Vagina (tissue), 2 donors: Measurements from ENCODE around the gene HNRNPK. TPM values are rescaled to one million over a fixed set of nuclear protein-coding genes. Genes with fewer than 3 reads are reported as not detected.

ENCODE experiments used
- DNase-seq, 2 donors: peaks; one replicate each; pipeline ENCODE4 v3.0.0-alpha.2; 2017; ENCODE audit errors: extremely low spot score in 2 of 2
- H3K27ac ChIP-seq: fragments of 200-600 bp; sonication (generic); one replicate; pipeline ENCODE4 v1.5.1; 2019
- H3K27me3 ChIP-seq: fragments of 200-600 bp; sonication (generic); one replicate; pipeline ENCODE4 v1.5.1; 2019
- H3K36me3 ChIP-seq, 2 donors: fragments of 200-600 bp; sonication (generic); one replicate each; pipeline ENCODE4 v1.5.1; 2017 to 2019
- H3K4me1 ChIP-seq: fragments of 200-600 bp; sonication (generic); one replicate; pipeline ENCODE4 v1.5.1; 2019
- H3K4me3 ChIP-seq, 2 donors: fragments of 200-600 bp; sonication (generic); 1 replicate in 1 of 2; 2 replicates in 1 of 2; pipeline ENCODE4 v1.5.1; 2016 to 2019
- H3K9me3 ChIP-seq: fragments of 200-600 bp; sonication (generic); one replicate; pipeline ENCODE4 v1.5.1; 2019
- CTCF ChIP-seq, 3 experiments: fragments of 450-650 bp in 2 of 3; fragments of 200-600 bp in 1 of 3; sonication (generic) in 1 of 3; IDR thresholded peaks; one replicate each; pipeline ENCODE4 v1.5.1; 2017 to 2019; ENCODE audit warnings: antibody characterized with exemption in 3 of 3, mild to moderate bottlenecking in 2 of 3, moderate library complexity in 2 of 3
- POLR2A ChIP-seq, 2 donors: fragments of 450-650 bp; IDR thresholded peaks; one replicate each; pipeline ENCODE4 v1.6.1; 2017; ENCODE audit warnings: antibody characterized with exemption in 2 of 2, mild to moderate bottlenecking in 2 of 2, moderate library complexity in 2 of 2
- POLR2AphosphoS5 ChIP-seq, 2 donors: sonication (generic); formaldehyde crosslinking; IDR thresholded peaks; one replicate each; pipeline ENCODE4 v1.9.0; 2017; ENCODE audit warnings: antibody characterized with exemption in 2 of 2, mild to moderate bottlenecking in 2 of 2, low read depth in 1 of 2; ENCODE audit not compliant: insufficient read depth in 1 of 2
- intact Hi-C: fragments of 100-400 bp; cut with DNase I; formaldehyde crosslinking; loops from one replicate; pipeline ENCODE4 v1.15.1; 2023
- microRNA-seq: library from miRNA; unstranded; fragments of <30 nt; microRNA quantifications from one replicate; pipeline ENCODE4, GENCODE V29; 2017; ENCODE audit warnings: borderline number of aligned reads, borderline replicate concordance
- small RNA-seq: library from RNA; depleted of rRNA; stranded (forward); fragments of <200 nt; gene quantifications from one replicate; pipeline ENCODE3, GENCODE V24; 2016
- total RNA-seq: library from RNA; depleted of rRNA; stranded (reverse); fragments of >200 nt; gene quantifications from one replicate; pipeline ENCODE4 v1.2.3, GENCODE V29; 2016

HNRNPK gene
- total RNA-seq, 1 donor from 2014 or later, result 409 TPM

GRCh38 chr9:83919111-83919510 is 60.9 kb downstream of the HNRNPK start:
- Histone ChIP-seq H3K4me3 (no peak overlapping the region), H3K36me3 (no peaks in the 10 kb centered on the region), H3K27ac (no peak overlapping the region), H3K4me1 (peaks cover 10% of the 10 kb centered on the region), H3K27me3 (no peaks in the 10 kb centered on the region), H3K9me3 (no peaks in the 10 kb centered on the region)
- intact Hi-C loops, result no loop called here
- TF ChIP-seq CTCF (IDR thresholded peaks at IDR 0.05) (no peak), POLR2AphosphoS5 (IDR thresholded peaks at IDR 0.05; ENCODE audit: insufficient read depth in 1 of 2, low read depth in 1 of 2) (no peak), POLR2A (IDR thresholded peaks at IDR 0.05) (no peak)
- DNase-seq, result no peak

Small RNA genes lying within 50 kb of the gene (microRNA-seq; reads per million reads assigned to microRNA genes)
- 37.8 reads per million, percentile 40 among the genes with 10 or more reads in this experiment for gene MIR7-1

Small RNA genes lying within 50 kb of the gene (small RNA-seq; reads per million reads assigned to genes)
- not detected for gene RF00019

Other genes with a start within 250 kb of the HNRNPK start
- gene GKAP1, start 162.4 kb downstream of the HNRNPK start, total RNA-seq, result 4.4 TPM
- 6.1 TPM for gene KIF27, start 58.8 kb downstream of the HNRNPK start, total RNA-seq
- gene RMI1, start 590 bp upstream of the HNRNPK start, total RNA-seq, result 2.9 TPM